ENCODE results near the gene PHOSPHO2. TPM values are rescaled to one million over a fixed set of nuclear protein-coding genes. Genes with fewer than 3 reads are reported as not detected.

The PHOSPHO2 gene
- total RNA-seq, 1 experiment from 2014 or later, result 3.3 TPM

GRCh38 chr2:169735623-169736022 is 41.4 kb downstream of the PHOSPHO2 start:
- in situ Hi-C loops (cut with HindIII; ENCODE audit: low pct_unique_long_range_greater_than_20kb, low sequenced_read_pairs), result no loop called here

GRCh38 chr2:169736902-169737301 is 42.6 kb downstream of the PHOSPHO2 start:
- in situ Hi-C loops (cut with HindIII; ENCODE audit: low pct_unique_long_range_greater_than_20kb, low sequenced_read_pairs), result no loop called here
- DNase-seq (ENCODE audit: low read depth, low spot score), result no peak

More at GRCh38 chr2:169735623-169736022, 41.4 kb downstream of the PHOSPHO2 start:
- no peak for DNase-seq (ENCODE audit: low read depth, low spot score)

- no peak for DNase-seq (ENCODE audit: low read depth, low spot score)
- in situ Hi-C loops (cut with HindIII; ENCODE audit: low pct_unique_long_range_greater_than_20kb, low sequenced_read_pairs), result no loop called here
Measured at GRCh38 chr2:169738566-169739229, 44.4 kb downstream of the PHOSPHO2 start.

- DNase-seq (ENCODE audit: low read depth, low spot score), result no peak
- in situ Hi-C loops (cut with HindIII; ENCODE audit: low pct_unique_long_range_greater_than_20kb, low sequenced_read_pairs), result no loop called here
Measured at GRCh38 chr2:169739351-169739750, 45.1 kb downstream of the PHOSPHO2 start.

- no peak for DNase-seq (ENCODE audit: low read depth, low spot score)
- in situ Hi-C loops (cut with HindIII; ENCODE audit: low pct_unique_long_range_greater_than_20kb, low sequenced_read_pairs), result no loop called here
Measured at GRCh38 chr2:169743549-169743948, 49.3 kb downstream of the PHOSPHO2 start.

GRCh38 chr2:169746240-169746639 is 52.0 kb downstream of the PHOSPHO2 start:
- in situ Hi-C loops (cut with HindIII; ENCODE audit: low pct_unique_long_range_greater_than_20kb, low sequenced_read_pairs), result no loop called here

GRCh38 chr2:169748319-169748718 is 54.0 kb downstream of the PHOSPHO2 start:
- in situ Hi-C loops (cut with HindIII; ENCODE audit: low pct_unique_long_range_greater_than_20kb, low sequenced_read_pairs), result no loop called here
- no peak for DNase-seq (ENCODE audit: low read depth, low spot score)

More at GRCh38 chr2:169746240-169746639, 52.0 kb downstream of the PHOSPHO2 start:
- no peak for DNase-seq (ENCODE audit: low read depth, low spot score)

Small RNAs within 50 kb of the gene (small RNA-seq; reads per million reads assigned to genes)
- gene RF00432, result 0 reads per million in 2 experiments

Other genes starting within 250 kb of the PHOSPHO2 start
- 16.7 and 19.2 TPM in 2 replicates for gene BBS5, start 215.0 kb upstream of the PHOSPHO2 start, total RNA-seq (2014; rRNA removed; shearing (Covaris generic))
- 0.98 and 1.3 TPM in 2 replicates for gene KLHL41, start 184.8 kb upstream of the PHOSPHO2 start, total RNA-seq (2014; rRNA removed; shearing (Covaris generic))
- gene FASTKD1, start 120.6 kb upstream of the PHOSPHO2 start, total RNA-seq (2014; rRNA removed; shearing (Covaris generic)), result 55.7 and 59.0 TPM in 2 replicates
- 25.7 and 26.0 TPM in 2 replicates for gene PPIG, start 110.1 kb upstream of the PHOSPHO2 start, total RNA-seq (2014; rRNA removed; shearing (Covaris generic))
- gene CFAP210, start 64 bp upstream of the PHOSPHO2 start, total RNA-seq (2014; rRNA removed; shearing (Covaris generic)), result not detected in 2 replicates
- gene KLHL23, start 39.4 kb downstream of the PHOSPHO2 start, total RNA-seq (2014; rRNA removed; shearing (Covaris generic)), result 12.4 and 20.0 TPM in 2 replicates
- 118 and 122 TPM in 2 replicates for gene SSB, start 104.4 kb downstream of the PHOSPHO2 start, total RNA-seq (2014; rRNA removed; shearing (Covaris generic))
- gene METTL5, start 130.4 kb downstream of the PHOSPHO2 start, total RNA-seq (2014; rRNA removed; shearing (Covaris generic)), result 44.7 and 52.2 TPM in 2 replicates
- 14.7 and 16.3 TPM in 2 replicates for gene UBR3, start 133.0 kb downstream of the PHOSPHO2 start, total RNA-seq (2014; rRNA removed; shearing (Covaris generic))

Data from SK-MEL-5 (cell line).